SK-N-MC (cell line): ENCODE data around the gene AAGAB.
"Not testable (repeated sequence)": the region's sequence is repeated elsewhere in the genome, so short reads cannot be mapped to it uniquely, and the experiment has no call there.

ENCODE experiments used
- DNase-seq: peaks from one replicate; pipeline ENCODE4 v3.0.0-alpha.2; 2011; ENCODE audit warnings: low read depth, low spot score
- H3K27ac ChIP-seq: fragments of 200-600 bp; sonication (generic); 2 replicates; pipeline ENCODE4 v1.5.1; 2016; ENCODE audit warnings: mixed run types
- H3K36me3 ChIP-seq: fragments of 200-600 bp; sonication (generic); 2 replicates; pipeline ENCODE4 v1.6.1; 2017; ENCODE audit warnings: antibody characterized with exemption, low read length, mixed read lengths; ENCODE audit not compliant: insufficient read depth
- H3K4me3 ChIP-seq: fragments of 200-600 bp; sonication (generic); 2 replicates; pipeline ENCODE4 v1.5.1; 2016
- H3K9ac ChIP-seq: fragments of 200-600 bp; sonication (generic); 2 replicates; pipeline ENCODE4 v1.8.0; 2017; ENCODE audit warnings: mixed run types, mixed read lengths; ENCODE audit not compliant: insufficient read length
- H3K9me3 ChIP-seq: fragments of 200-600 bp; sonication (generic); 2 replicates; pipeline ENCODE4 v1.6.1; 2017; ENCODE audit warnings: low read depth, mild to moderate bottlenecking, antibody characterized with exemption, low read length, moderate library complexity, mixed read lengths
- EZH2 ChIP-seq: fragments of 200-600 bp; sonication (generic); IDR thresholded peaks from one replicate; pipeline ENCODE4 v1.6.1; 2017; ENCODE audit warnings: antibody characterized with exemption
- FOXP2 ChIP-seq: optimal IDR thresholded peaks from 2 replicates; pipeline ENCODE3; 2011; ENCODE audit warnings: mild to moderate bottlenecking, moderate library complexity; ENCODE audit not compliant: insufficient read depth; ENCODE audit errors: extremely low read length, control extremely low read depth
- POLR2AphosphoS5 ChIP-seq: IDR thresholded peaks from 2 replicates; pipeline ENCODE4 v1.6.1; 2012; ENCODE audit warnings: mild to moderate bottlenecking, low read depth, low read length, borderline replicate concordance

Gene AAGAB

GRCh38 chr15:67156834-67157233 lies 97.6 kb downstream of the AAGAB start:
- H3K36me3 ChIP-seq, result no peaks in the 10 kb centered on the region
- H3K9me3 ChIP-seq, result no peaks in the 10 kb centered on the region
- peak overlapping the region; percentile 94 for H3K27ac ChIP-seq
- no peak for DNase-seq
- H3K9ac ChIP-seq, result no peak overlapping the region
- no peak for TF ChIP-seq FOXP2
- no peak for TF ChIP-seq EZH2
- TF ChIP-seq POLR2AphosphoS5, result no peak
- no peak overlapping the region for H3K4me3 ChIP-seq

GRCh38 chr15:67156426-67156825 lies 98.0 kb downstream of the AAGAB start:
- H3K36me3 ChIP-seq, result no peaks in the 10 kb centered on the region
- TF ChIP-seq POLR2AphosphoS5, result no peak
- TF ChIP-seq FOXP2, result no peak
- no peak for TF ChIP-seq EZH2
- DNase-seq, result no peak
- H3K4me3 ChIP-seq, result no peak overlapping the region
- no peaks in the 10 kb centered on the region for H3K9me3 ChIP-seq
- no peak overlapping the region for H3K9ac ChIP-seq
- no peak overlapping the region for H3K27ac ChIP-seq

- Histone ChIP-seq H3K27ac (peak overlapping the region; percentile 72), H3K4me3 (no peak overlapping the region), H3K9me3 (no peaks in the 10 kb centered on the region; the same call in 1 of the 2 replicates), H3K9ac (no peak overlapping the region), H3K36me3 (no peaks in the 10 kb centered on the region)
- TF ChIP-seq EZH2 (no peak), FOXP2 (no peak), POLR2AphosphoS5 (no peak)
- DNase-seq, result no peak
Measured at GRCh38 chr15:67154249-67154648, 100.2 kb downstream of the AAGAB start.

GRCh38 chr15:67153044-67153443 lies 101.4 kb downstream of the AAGAB start:
- not testable (repeated sequence) for H3K27ac ChIP-seq, H3K4me3 ChIP-seq, H3K9me3 ChIP-seq, DNase-seq, H3K36me3 ChIP-seq, H3K9ac ChIP-seq

GRCh38 chr15:67152429-67152828 lies 102.0 kb downstream of the AAGAB start:
- H3K4me3 ChIP-seq, result no peak overlapping the region
- H3K9ac ChIP-seq, result no peak overlapping the region
- no peaks in the 10 kb centered on the region; the same call in 1 of the 2 replicates for H3K9me3 ChIP-seq
- H3K36me3 ChIP-seq, result no peaks in the 10 kb centered on the region
- TF ChIP-seq POLR2AphosphoS5 (no peak), EZH2 (no peak), FOXP2 (no peak)
- no peak for DNase-seq
- H3K27ac ChIP-seq, result 0 out of 2 replicates have a peak overlapping the region, but pooled peaks have one; percentile 33
